Right lung (tissue), 5 donors: ENCODE results near the gene RAB12. TPM values are rescaled to one million over a fixed set of nuclear protein-coding genes. Genes with fewer than 3 reads are reported as not detected.
"Not testable (repeated sequence)": the region's sequence is repeated elsewhere in the genome, so short reads cannot be mapped to it uniquely, and the experiment has no call there.

Source experiments
- DNase-seq, 2 donors: peaks; one replicate each; pipeline ENCODE4 v3.0.0-alpha.2; 2013
- polyA plus RNA-seq, 5 donors: library from polyadenylated mRNA; unstranded; fragments of 120-200 nt; gene quantifications; one replicate each; pipeline versions ENCODE4 v1.2.1 to v1.2.3, GENCODE V29; 2013; ENCODE audit warnings: inconsistent platforms in 1 of 5, low replicate concordance in 1 of 5; ENCODE audit not compliant: insufficient read length in 5 of 5, insufficient read depth in 1 of 5

The RAB12 gene
- polyA plus RNA-seq, 5 donors, result 41.6 to 55.6 (median 47.0) TPM

GRCh38 chr18:8635087-8635486 lies 25.9 kb downstream of the RAB12 start:
- no peak for DNase-seq

DNA sequence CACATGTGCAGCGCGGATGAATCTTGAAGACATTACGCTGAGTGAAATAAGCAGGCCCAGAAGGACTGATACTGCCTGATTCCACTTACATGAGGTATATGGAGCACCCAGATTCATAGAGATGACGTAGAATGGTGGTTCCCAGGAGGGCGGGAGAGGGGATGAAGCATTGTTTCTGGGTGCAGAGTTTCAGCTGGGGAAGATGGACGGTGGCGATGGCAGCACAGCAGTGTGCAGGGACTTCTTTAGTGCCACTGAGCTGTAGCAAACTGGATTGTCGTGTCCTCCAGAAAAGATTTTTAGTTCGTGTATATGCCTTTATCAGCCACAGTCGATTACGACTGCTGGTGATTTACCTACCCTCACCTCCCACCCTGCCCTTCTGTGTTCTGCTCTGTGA lies 30.5 kb downstream of the RAB12 start:
- no peak for DNase-seq

DNA sequence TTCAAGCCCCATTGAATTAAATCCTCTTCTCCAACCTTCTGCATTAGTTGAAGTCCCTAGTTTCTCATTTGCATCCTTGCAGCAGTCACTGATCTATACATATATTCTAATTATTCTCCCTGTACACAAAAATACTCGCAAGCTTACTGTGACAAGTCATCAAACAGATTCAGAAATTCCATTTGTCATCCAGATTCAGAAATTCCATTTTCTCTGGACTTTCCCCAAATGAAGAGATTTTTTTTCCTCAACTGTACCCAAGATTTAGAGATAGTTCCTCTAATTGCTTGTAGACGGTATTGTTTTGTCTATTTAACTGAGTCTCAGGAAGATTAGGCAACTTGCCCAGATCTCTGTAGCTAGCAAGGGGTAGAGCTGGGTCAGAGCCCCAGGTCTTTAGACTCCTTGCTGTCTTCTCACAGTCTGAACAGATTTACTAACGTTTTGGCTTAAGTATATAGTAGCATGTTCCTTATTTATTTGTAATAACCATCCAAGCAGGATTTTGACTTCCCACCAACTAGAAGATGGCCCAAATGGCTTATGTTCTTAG lies 34.2 kb downstream of the RAB12 start:
- DNase-seq, result no peak

GRCh38 chr18:8647359-8647758 lies 38.1 kb downstream of the RAB12 start:
- DNase-seq, result not testable (repeated sequence)

DNA sequence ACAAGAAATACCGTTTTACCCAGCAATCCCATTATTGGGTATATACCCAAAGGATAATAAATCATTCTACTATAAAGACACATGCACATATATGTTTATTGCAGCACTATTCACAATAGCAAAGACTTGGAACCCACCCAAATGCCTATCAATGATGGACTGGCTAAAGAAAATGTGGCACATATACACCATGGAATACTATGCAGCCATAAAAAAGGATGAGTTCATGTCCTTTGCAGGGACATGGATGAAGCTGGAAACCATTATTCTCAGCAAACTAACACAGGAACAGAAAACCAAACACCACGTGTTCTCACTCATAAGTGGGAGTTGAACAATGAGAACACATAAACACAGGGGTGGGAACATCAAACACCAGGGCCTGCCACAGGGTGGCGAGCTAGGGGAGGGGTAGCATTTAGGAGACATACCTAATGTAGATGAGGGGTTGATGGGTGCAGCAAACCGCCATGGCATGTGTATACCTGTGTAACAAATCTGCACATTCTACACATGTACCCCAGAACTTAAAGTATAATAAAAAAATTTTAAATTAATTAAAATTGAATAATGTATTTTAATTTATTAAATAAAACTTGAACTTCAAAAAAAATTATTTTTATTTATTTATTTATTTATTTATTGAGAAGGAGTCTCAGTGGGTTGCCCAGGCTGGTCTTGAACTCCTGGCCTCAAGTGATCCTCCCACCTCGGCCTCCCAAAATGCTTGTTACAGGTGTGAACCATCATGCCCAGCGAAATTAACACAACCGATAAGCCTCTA lies 42.4 kb downstream of the RAB12 start:
- not testable (repeated sequence) for DNase-seq

GRCh38 chr18:8654503-8655451 lies 45.5 kb downstream of the RAB12 start:
- no peak for DNase-seq

DNA sequence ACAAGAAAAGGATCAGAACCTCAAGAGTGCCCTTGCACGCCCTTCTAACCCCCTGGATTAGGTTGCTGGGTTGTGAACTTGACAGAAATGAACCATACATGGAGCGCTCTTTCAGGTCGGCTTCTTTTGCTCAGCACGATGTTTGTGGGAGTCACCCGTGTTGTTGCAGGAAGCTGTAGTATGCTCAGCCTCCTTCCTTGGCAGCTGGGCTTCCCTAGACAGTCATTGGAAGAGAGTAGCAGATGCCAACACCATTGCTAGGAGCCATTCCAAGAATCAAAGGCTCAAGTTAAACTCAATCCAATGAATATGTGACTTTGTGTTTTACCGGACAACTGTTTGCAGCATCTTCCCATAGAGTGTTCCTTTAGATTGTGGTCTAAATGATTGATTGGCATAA lies 47.0 kb downstream of the RAB12 start:
- DNase-seq, result no peak

DNA sequence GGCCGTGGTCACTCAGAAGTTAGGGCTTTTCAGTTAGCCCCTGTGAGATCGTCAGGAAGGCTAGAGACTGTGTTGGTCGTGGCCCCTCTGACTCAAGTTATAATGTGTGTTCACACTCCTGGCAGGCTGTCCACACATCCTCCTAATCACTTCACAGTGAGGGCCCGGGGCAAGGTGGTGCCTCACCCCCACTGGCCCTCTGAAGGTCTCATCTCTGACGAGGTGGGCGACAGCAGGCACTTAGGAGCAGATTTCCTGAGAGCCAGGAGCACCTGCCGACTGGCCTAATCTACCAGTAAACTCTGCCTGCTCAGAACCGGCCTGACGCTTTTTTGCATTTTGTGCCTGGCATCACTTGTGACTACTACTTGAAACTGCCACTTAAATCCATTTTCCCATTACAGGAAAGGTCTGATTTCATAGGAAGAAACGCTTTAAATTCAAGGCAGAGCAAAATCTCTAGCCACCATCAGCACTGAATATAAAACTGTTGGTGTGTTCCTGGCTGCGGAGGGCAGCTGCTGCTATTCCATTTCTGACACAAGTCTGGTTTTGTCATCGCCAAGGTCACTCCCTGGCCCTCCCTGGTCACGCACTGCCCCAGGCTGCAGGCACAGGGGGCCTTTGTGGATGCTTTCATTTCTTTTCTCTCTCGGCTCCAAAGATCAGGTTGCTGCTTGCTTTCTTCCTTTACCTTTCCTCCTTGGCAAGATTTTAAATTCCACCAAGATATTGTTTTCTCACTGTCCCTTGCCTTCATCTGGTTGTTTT lies 48.0 kb downstream of the RAB12 start:
- DNase-seq, result no peak

DNA sequence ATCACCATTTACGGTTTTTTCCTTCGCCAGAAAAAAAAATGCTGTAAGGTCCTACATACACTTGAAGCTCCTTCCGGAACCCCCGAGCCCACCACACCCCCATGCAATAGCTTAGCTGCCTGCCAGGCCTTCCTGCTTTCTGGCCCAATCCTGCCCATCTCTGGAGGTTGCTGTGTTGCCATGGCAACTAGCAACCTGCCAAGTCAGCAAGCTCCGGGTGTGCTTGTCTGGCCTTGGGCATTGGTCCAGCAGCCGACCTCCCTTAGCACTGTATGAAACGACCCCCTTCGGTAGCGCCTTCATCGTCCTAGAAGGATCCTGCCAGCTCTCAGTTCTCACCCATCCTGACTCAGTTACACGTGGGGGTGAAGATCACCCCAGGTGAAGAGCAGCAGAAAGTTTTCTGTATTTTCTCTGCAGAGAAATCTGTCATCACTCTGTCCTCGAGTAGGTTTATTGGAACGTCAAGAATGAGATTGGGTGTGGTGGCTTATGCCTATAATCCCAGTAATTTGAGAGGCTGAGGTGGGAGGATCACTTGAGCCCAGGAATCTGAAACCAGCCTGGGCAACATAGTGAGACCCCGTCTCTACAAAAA lies 48.7 kb downstream of the RAB12 start:
- no peak for DNase-seq

DNA sequence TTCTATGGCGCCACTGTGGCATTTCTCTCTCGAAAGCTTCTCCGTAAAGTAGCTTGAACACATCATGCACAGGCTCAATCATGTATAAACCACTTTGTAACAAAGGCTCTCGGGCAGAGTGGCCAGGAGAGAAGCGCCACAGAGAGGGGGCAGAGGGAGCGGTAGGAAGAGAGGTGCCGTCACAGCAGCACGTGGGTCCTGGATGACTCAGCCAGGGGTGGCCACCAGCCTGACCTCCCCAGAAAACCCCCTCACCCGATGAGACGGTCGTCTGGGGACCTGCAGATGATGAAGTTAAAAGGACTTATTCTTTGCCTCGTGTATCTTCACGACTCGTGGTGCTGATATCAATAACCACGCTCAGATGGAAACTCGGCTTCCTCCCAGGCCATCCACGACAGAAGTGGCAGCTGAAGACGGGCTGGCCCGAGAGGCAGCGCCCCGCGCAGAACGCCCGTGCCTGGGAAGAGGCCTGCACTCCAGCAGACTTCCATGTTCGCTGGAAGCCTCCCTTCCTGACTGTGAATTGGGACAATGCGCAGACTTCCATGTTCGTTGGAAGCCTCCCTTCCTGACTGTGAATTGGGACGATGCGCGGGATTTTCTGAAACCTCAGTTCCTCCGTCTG lies 49.7 kb downstream of the RAB12 start:
- DNase-seq, result no peak

GRCh38 chr18:8659609-8660242 lies 50.5 kb downstream of the RAB12 start:
- no peak for DNase-seq

GRCh38 chr18:8660316-8660715 lies 51.1 kb downstream of the RAB12 start:
- no peak for DNase-seq

DNA sequence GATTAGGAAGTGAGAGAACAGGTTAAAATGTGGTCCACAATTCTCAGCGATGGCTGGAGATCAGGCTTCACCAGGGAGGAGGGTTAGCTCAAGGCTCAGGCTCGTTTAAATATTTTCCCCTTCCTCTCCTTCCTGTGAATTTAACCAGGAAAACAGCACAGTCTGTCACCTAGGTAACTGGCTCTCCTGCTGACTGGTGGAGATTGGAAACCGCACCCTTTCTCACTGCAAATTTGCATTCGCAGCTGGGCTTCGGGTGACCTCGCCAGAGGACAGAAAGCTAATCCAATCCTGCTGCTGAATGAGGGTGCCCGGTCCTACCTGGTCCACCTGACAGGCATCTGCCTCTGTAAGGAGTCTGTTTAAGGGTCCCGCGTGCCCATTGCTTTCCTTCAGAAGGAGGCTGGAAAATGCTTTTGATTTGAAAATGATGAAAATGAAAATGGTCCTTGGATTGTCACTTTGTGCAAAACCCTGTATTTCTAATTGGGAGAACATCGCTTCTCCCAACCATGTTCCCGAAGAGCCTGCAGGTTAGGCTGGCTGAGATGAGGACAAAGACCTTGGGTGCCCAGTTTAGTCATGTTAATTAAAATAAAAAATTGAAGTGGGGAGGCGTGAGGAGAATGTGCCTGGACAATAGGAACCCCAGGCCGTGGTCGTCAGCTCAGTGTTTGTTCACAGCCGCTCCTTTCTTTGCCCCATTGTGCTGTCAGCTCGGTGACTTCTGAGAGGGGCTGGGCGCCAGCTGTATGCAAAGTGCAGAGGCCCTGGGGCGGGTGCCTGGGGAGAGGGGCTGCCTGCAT lies 52.7 kb downstream of the RAB12 start:
- peak in 1 of 2 donors; percentile 15 for DNase-seq

GRCh38 chr18:8662560-8663255 lies 53.5 kb downstream of the RAB12 start:
- no peak for DNase-seq

GRCh38 chr18:8667846-8668245 lies 58.6 kb downstream of the RAB12 start:
- no peak for DNase-seq

GRCh38 chr18:8668381-8668780 lies 59.1 kb downstream of the RAB12 start:
- no peak for DNase-seq

- DNase-seq, result no peak
Observed at GRCh38 chr18:8669571-8669970, 60.3 kb downstream of the RAB12 start.
